Smooth muscle cell (in vitro differentiated cells): ENCODE measurements around the gene GABBR2. TPM values are rescaled to one million over a fixed set of nuclear protein-coding genes. Genes with fewer than 3 reads are reported as not detected.
"Not testable (repeated sequence)": the region's sequence is repeated elsewhere in the genome, so short reads cannot be mapped to it uniquely, and the experiment has no call there.

Experiments used
- DNase-seq: peaks from one replicate; lab custom pipeline; 2025; ENCODE audit not compliant: unreplicated experiment; lab: John Stamatoyannopoulos, UW
- H2AFZ ChIP-seq: fragments of 200-600 bp; sonication (generic); 2 replicates; pipeline ENCODE4 v1.6.0; 2016; ENCODE audit warnings: antibody characterized with exemption, low read depth, mild to moderate bottlenecking
- H3F3A ChIP-seq: fragments of 200-600 bp; sonication (generic); 2 replicates; pipeline ENCODE4 v1.6.0; 2017; ENCODE audit warnings: antibody characterized with exemption, low read depth
- H3K27ac ChIP-seq: fragments of 200-600 bp; sonication (generic); 2 replicates; pipeline ENCODE4 v1.5.1; 2016; ENCODE audit warnings: low read depth, mild to moderate bottlenecking
- H3K27me3 ChIP-seq: fragments of 200-600 bp; sonication (generic); 2 replicates; pipeline ENCODE4 v1.6.1; 2016; ENCODE audit warnings: low read depth, mild to moderate bottlenecking
- H3K36me3 ChIP-seq: fragments of 200-600 bp; sonication (generic); 2 replicates; pipeline ENCODE4 v1.5.1; 2016; ENCODE audit warnings: low read depth
- H3K4me1 ChIP-seq: fragments of 200-600 bp; sonication (generic); 2 replicates; pipeline ENCODE4 v1.5.1; 2016; ENCODE audit warnings: low read depth
- H3K4me2 ChIP-seq: fragments of 200-600 bp; sonication (generic); 2 replicates; pipeline ENCODE4 v1.6.0; 2016; ENCODE audit warnings: mild to moderate bottlenecking
- H3K4me3 ChIP-seq: fragments of 200-600 bp; sonication (generic); 2 replicates; pipeline ENCODE4 v1.5.1; 2016; ENCODE audit warnings: mild to moderate bottlenecking
- H3K79me2 ChIP-seq: fragments of 200-600 bp; sonication (generic); 2 replicates; pipeline ENCODE4 v1.6.0; 2016; ENCODE audit warnings: low read depth, mild to moderate bottlenecking
- H3K9ac ChIP-seq: fragments of 200-600 bp; sonication (generic); 2 replicates; pipeline ENCODE4 v1.6.0; 2016; ENCODE audit warnings: low read depth
- H3K9me3 ChIP-seq: fragments of 200-600 bp; sonication (generic); replicated peaks from 2 replicates; pipeline ENCODE4 v1.5.1; 2016; ENCODE audit warnings: low read depth
- H4K20me1 ChIP-seq: fragments of 200-600 bp; sonication (generic); 2 replicates; pipeline ENCODE4 v1.6.0; 2016; ENCODE audit warnings: low read depth
- CTCF ChIP-seq: fragments of 200-600 bp; sonication (generic); IDR thresholded peaks from 2 replicates; pipeline ENCODE4 v1.5.1; 2017; ENCODE audit warnings: borderline replicate concordance, mild to moderate bottlenecking, antibody characterized with exemption; ENCODE audit not compliant: insufficient read depth, poor library complexity, severe bottlenecking
- WGBS: methylation state at CpG from one replicate; pipeline ENCODE4 v1.1.7; 2016; ENCODE audit warnings: low lambda C conversion rate; 5-methylcytosine and 5-hydroxymethylcytosine counted together
- polyA plus RNA-seq: library from polyadenylated mRNA; unstranded; fragments of >200 nt; fragmentation: Nextera tagmentation; extraction: Ambion mirVana; gene quantifications from 2 replicates; pipeline ENCODE4 v1.2.1, GENCODE V29; 2016
- total RNA-seq: library from RNA; depleted of rRNA; stranded (reverse); fragments of >200 nt; gene quantifications from 2 replicates; pipeline ENCODE4 v1.2.3, GENCODE V29; 2014

The GABBR2 gene
- total and polyA plus RNA-seq, 2 experiments from 2014 or later: 0.25 TPM; not detected in 1

GRCh38 chr9:98502976-98503325 lies 205.8 kb downstream of the GABBR2 start:
- Histone ChIP-seq H2AFZ (peak overlapping the region; percentile 66), H3K79me2 (no peaks in the 10 kb centered on the region), H3K36me3 (no peaks in the 10 kb centered on the region), H3K4me1 (no peaks in the 10 kb centered on the region), H4K20me1 (no peaks in the 10 kb centered on the region), H3F3A (no peaks in the 10 kb centered on the region), H3K27me3 (no peaks in the 10 kb centered on the region), H3K4me2 (peak overlapping the region; percentile 50), H3K27ac (peak overlapping the region; percentile 75), H3K4me3 (no peak overlapping the region), H3K9me3 (no peaks in the 10 kb centered on the region), H3K9ac (peak overlapping the region; percentile 32)
- DNase-seq: no peak
- WGBS: 12% methylated on average over 5 of the region's 5 CpGs
- no peak for TF ChIP-seq CTCF

- peak overlapping the region; percentile 50 for H3K4me2 ChIP-seq
- no peaks in the 10 kb centered on the region for H3F3A ChIP-seq
- H3K4me3 ChIP-seq: no peak overlapping the region
- no peak for DNase-seq
- TF ChIP-seq CTCF: no peak
- no peak overlapping the region for H3K9ac ChIP-seq
- no peaks in the 10 kb centered on the region for H3K4me1 ChIP-seq
- peak overlapping the region; percentile 66 for H2AFZ ChIP-seq
- no peaks in the 10 kb centered on the region for H3K9me3 ChIP-seq
- H3K79me2 ChIP-seq: no peaks in the 10 kb centered on the region
- peak overlapping the region; percentile 75 for H3K27ac ChIP-seq
- H4K20me1 ChIP-seq: no peaks in the 10 kb centered on the region
- no peaks in the 10 kb centered on the region for H3K27me3 ChIP-seq
- no peaks in the 10 kb centered on the region for H3K36me3 ChIP-seq
- 64% methylated on average over 6 of the region's 6 CpGs for WGBS
Observed at GRCh38 chr9:98502311-98502975, 206.3 kb downstream of the GABBR2 start.

DNA sequence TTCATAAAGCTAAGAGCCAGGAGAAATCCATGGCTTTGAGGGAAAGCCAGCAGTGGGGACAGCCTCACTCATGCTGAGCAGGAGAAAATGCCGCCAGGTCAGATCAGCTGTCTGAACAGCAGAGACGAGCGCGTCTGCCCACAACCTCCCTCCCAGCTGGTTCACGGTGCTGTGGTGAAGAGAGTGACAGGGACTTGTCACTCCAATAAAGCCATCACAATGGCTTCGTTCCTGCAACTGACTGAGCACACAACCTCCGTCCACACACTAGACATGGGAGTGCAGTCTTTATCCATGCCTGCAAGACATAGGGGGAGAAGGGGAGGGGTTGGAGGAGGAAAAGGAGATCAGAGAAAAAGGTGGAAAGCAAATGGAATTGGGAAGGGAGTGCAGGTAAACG lies 206.9 kb downstream of the GABBR2 start:
- Histone ChIP-seq H3K4me1 (no peaks in the 10 kb centered on the region), H3K36me3 (no peaks in the 10 kb centered on the region), H3K79me2 (no peaks in the 10 kb centered on the region), H4K20me1 (no peaks in the 10 kb centered on the region), H3K9me3 (no peaks in the 10 kb centered on the region), H3K4me2 (no peak overlapping the region), H3K27ac (no peak overlapping the region), H2AFZ (no peak overlapping the region), H3K27me3 (no peaks in the 10 kb centered on the region), H3K9ac (no peak overlapping the region), H3F3A (no peaks in the 10 kb centered on the region), H3K4me3 (no peak overlapping the region)
- no peak for TF ChIP-seq CTCF
- 78% methylated on average over 8 of the region's 8 CpGs for WGBS
- no peak for DNase-seq

DNA sequence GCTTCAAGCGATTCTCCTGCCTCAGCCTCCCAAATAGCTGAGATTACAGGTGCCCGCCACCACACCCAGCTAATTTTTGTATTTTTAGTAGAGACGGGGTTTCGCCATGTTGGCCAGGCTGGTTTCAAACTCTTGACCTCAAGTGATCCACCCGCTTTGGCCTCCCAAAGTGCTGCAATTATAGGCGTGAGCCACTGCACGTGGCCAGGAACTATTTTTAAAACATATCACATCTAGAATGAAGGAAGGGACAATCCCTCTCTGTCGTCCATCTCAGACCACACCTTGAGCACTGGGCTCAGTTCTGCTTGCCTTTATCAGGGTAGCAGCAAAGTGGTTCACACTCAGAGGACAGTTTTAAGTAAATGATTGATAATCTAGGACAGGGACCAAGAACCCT lies 207.5 kb downstream of the GABBR2 start:
- not testable (repeated sequence) for H3K27ac ChIP-seq, DNase-seq, H2AFZ ChIP-seq

More for the DNA sequence above, 207.5 kb downstream of the GABBR2 start:
- H3K36me3 ChIP-seq, H3F3A ChIP-seq, H3K9me3 ChIP-seq, H3K4me1 ChIP-seq, H4K20me1 ChIP-seq, H3K4me3 ChIP-seq, H3K79me2 ChIP-seq, H3K4me2 ChIP-seq, H3K27me3 ChIP-seq, H3K9ac ChIP-seq: not testable (repeated sequence)
- WGBS: 95% methylated on average over 8 of the region's 8 CpGs
